ENCODE measurements around the gene NTNG1. TPM values are rescaled to one million over a fixed set of nuclear protein-coding genes. Genes with fewer than 3 reads are reported as not detected.

NTNG1 gene
- total RNA-seq, 1 experiment from 2014 or later: 1.5 TPM

- Mint-ChIP-seq H3K4me1 (peaks cover 7 to 8% of the 10 kb centered on the region in 2 experiments), H3K4me3 (no peak overlapping the region), H3K27ac (no peak overlapping the region), H3K36me3 (ENCODE audit: insufficient read depth in 1 of 3, low read depth in 3 of 3) (no peaks in the 10 kb centered on the region; a peak in 1 of 7 replicates), H3K9me3 (no peaks in the 10 kb centered on the region), H3K27me3 (ENCODE audit: low read depth) (no peaks in the 10 kb centered on the region)
- WGBS (ENCODE audit: extremely low coverage, insufficient read length, low lambda C conversion rate): no CpG with 5 or more reads among the region's 6 CpGs
- Histone ChIP-seq H3K4me1 (ENCODE audit: insufficient read depth, low read length) (0 out of 2 replicates have a peak, but pooled peaks cover 1% of the 10 kb centered on the region), H3K4ac (ENCODE audit: low read depth, low read length) (no peak overlapping the region), H2BK120ac (ENCODE audit: low read depth, low read length, poor library complexity, severe bottlenecking) (no peak overlapping the region), H3K9ac (ENCODE audit: extremely low read depth, insufficient read length, low read length) (no peak overlapping the region), H4K91ac (ENCODE audit: insufficient read length, low read depth, low read length) (no peak overlapping the region), H3T11ph (ENCODE audit: low read length) (no peak overlapping the region), H3K14ac (ENCODE audit: insufficient read depth, low read length) (no peak overlapping the region), H2BK15ac (ENCODE audit: low read depth, low read length) (no peak overlapping the region), H3K4me2 (ENCODE audit: insufficient read depth, insufficient read length, low read length) (no peak overlapping the region), H3K18ac (ENCODE audit: insufficient read length, low read depth, low read length) (no peak overlapping the region), H4K20me1 (ENCODE audit: control insufficient read depth, insufficient read depth, insufficient read length) (no peaks in the 10 kb centered on the region), H2AFZ (ENCODE audit: low read length) (no peak overlapping the region), H3K9me3 (ENCODE audit: control insufficient read depth, low read depth, low read length) (no peaks in the 10 kb centered on the region), H3K23ac (ENCODE audit: insufficient read length, low read depth, low read length) (no peak overlapping the region), H2BK20ac (ENCODE audit: low read depth, low read length, poor library complexity, severe bottlenecking) (no peak overlapping the region), H3K79me2 (ENCODE audit: insufficient read depth, low read length) (no peaks in the 10 kb centered on the region), H2AK5ac (ENCODE audit: insufficient read length, low read length) (no peak overlapping the region), H3K56ac (ENCODE audit: insufficient read length, low read depth, low read length) (no peak overlapping the region), H3K27me3 (ENCODE audit: insufficient read depth, low read length) (no peaks in the 10 kb centered on the region), H3K23me2 (ENCODE audit: insufficient read length, low read depth, low read length, poor library complexity, severe bottlenecking) (no peaks in the 10 kb centered on the region), H4K5ac (ENCODE audit: insufficient read length, low read depth, low read length) (no peak overlapping the region), H2BK5ac (ENCODE audit: insufficient read length, low read length) (no peak overlapping the region), H2BK12ac (ENCODE audit: insufficient read length, low read depth, low read length) (no peak overlapping the region), H3K27ac (ENCODE audit: insufficient read length, low read depth, low read length) (no peak overlapping the region), H4K8ac (replicated peaks; ENCODE audit: insufficient read length, low read depth, low read length) (no peak overlapping the region), H3K79me1 (ENCODE audit: insufficient read depth, low read depth, low read length, poor library complexity, severe bottlenecking) (no peaks in the 10 kb centered on the region)
- peak; percentile 36; the same call in 2 of the 3 replicates for TF ChIP-seq CTCF (conservative IDR thresholded peaks at IDR 0.05)
- DNase-seq: no peak
Observed at GRCh38 chr1:107501081-107501605, 360.3 kb downstream of the NTNG1 start.
